ENCODE measurements around the gene AGPAT1.
"Not testable (repeated sequence)": the region's sequence is repeated elsewhere in the genome, so short reads cannot be mapped to it uniquely, and the experiment has no call there.

GRCh38 chr6:32144238-32144637, 31.6 kb downstream of the AGPAT1 start:
- TF ChIP-seq ZFX (IDR thresholded peaks at IDR 0.05; ENCODE audit: borderline replicate concordance), result not testable (repeated sequence)
- TF ChIP-seq, protein P1, sequence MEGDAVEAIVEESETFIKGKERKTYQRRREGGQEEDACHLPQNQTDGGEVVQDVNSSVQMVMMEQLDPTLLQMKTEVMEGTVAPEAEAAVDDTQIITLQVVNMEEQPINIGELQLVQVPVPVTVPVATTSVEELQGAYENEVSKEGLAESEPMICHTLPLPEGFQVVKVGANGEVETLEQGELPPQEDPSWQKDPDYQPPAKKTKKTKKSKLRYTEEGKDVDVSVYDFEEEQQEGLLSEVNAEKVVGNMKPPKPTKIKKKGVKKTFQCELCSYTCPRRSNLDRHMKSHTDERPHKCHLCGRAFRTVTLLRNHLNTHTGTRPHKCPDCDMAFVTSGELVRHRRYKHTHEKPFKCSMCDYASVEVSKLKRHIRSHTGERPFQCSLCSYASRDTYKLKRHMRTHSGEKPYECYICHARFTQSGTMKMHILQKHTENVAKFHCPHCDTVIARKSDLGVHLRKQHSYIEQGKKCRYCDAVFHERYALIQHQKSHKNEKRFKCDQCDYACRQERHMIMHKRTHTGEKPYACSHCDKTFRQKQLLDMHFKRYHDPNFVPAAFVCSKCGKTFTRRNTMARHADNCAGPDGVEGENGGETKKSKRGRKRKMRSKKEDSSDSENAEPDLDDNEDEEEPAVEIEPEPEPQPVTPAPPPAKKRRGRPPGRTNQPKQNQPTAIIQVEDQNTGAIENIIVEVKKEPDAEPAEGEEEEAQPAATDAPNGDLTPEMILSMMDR (IDR thresholded peaks at IDR 0.05), result not testable (repeated sequence)

All from 22Rv1 (cell line).